Sigmoid colon (tissue), 7 donors: ENCODE results near the gene ATP6V0E2. TPM values are rescaled to one million over a fixed set of nuclear protein-coding genes. Genes with fewer than 3 reads are reported as not detected.
"Not testable (repeated sequence)": the region's sequence is repeated elsewhere in the genome, so short reads cannot be mapped to it uniquely, and the experiment has no call there.

Experiments used
- DNase-seq: peaks from one replicate; pipeline ENCODE4 v3.0.0-alpha.2; 2019
- H3K27ac ChIP-seq, 4 donors: fragments of 200-600 bp; sonication (generic); one replicate each; pipeline ENCODE4 v1.5.1; 2016 to 2019; ENCODE audit warnings: mild to moderate bottlenecking in 1 of 4
- H3K27me3 ChIP-seq, 3 donors: fragments of 200-600 bp; sonication (generic); one replicate each; pipeline ENCODE4 v1.5.1; 2019; ENCODE audit warnings: mild to moderate bottlenecking in 1 of 3
- H3K36me3 ChIP-seq, 4 donors: fragments of 200-600 bp; sonication (generic); one replicate each; pipeline ENCODE4 v1.5.1; 2016 to 2019
- H3K4me1 ChIP-seq, 4 donors: fragments of 200-600 bp; sonication (generic); one replicate each; pipeline ENCODE4 v1.5.1; 2017 to 2019
- H3K4me3 ChIP-seq, 4 donors: fragments of 200-600 bp; sonication (generic); one replicate each; pipeline ENCODE4 v1.5.1; 2017 to 2019; ENCODE audit warnings: mild to moderate bottlenecking in 2 of 4, moderate library complexity in 1 of 4
- H3K9me3 ChIP-seq, 4 donors: fragments of 200-600 bp in 3 of 4; sonication (generic) in 3 of 4; one replicate each; pipeline versions ENCODE4 v1.5.1 to v1.6.1; 2013 to 2019
- EP300 ChIP-seq, 4 donors: sonication (generic); formaldehyde crosslinking; IDR thresholded peaks; one replicate each; pipeline ENCODE4 v1.6.1; 2017; ENCODE audit warnings: antibody characterized with exemption in 4 of 4
- POLR2A ChIP-seq, 2 donors: fragments of 450-650 bp; IDR thresholded peaks; one replicate each; pipeline ENCODE4 v1.6.1; 2016; ENCODE audit warnings: antibody characterized with exemption in 2 of 2, mild to moderate bottlenecking in 2 of 2, moderate library complexity in 2 of 2
- POLR2AphosphoS5 ChIP-seq, 4 donors: sonication (generic); formaldehyde crosslinking; IDR thresholded peaks; one replicate each; pipeline ENCODE4 v1.6.1; 2017; ENCODE audit warnings: antibody characterized with exemption in 4 of 4
- WGBS, 2 donors: extraction: QIAGEN DNeasy Blood & Tissue Kit; methylation state at CpG; one replicate each; pipeline ENCODE4 v1.1.7; 2013; 5-methylcytosine and 5-hydroxymethylcytosine counted together
- intact Hi-C: fragments of 100-400 bp; cut with DNase I; formaldehyde crosslinking; loops from one replicate; pipeline ENCODE4 v1.15.1; 2023
- polyA plus RNA-seq, 3 donors: library from polyadenylated mRNA; stranded (reverse); fragments of 200-250 nt; gene quantifications; one replicate each; pipeline ENCODE4 v1.2.3, GENCODE V29; 2013
- total RNA-seq, 4 donors: library from RNA; depleted of rRNA; stranded (reverse); fragments of >200 nt; gene quantifications; one replicate each; pipeline ENCODE4 v1.1.0, GENCODE V29; 2016
- TF ChIP-seq, protein P1 (sequence below), 4 experiments: fragments of 450-650 bp in 3 of 4; fragments of 200-600 bp in 1 of 4; IDR thresholded peaks; one replicate each; pipeline ENCODE4 v1.5.1; 2016 to 2019; ENCODE audit warnings: antibody characterized with exemption in 4 of 4, mild to moderate bottlenecking in 3 of 4, moderate library complexity in 2 of 4
- donor health status: healthy with polysubstance abuse.
- donor health status: Bipolar disorder and iron deficiency.
- donor health status: healthy.

Gene ATP6V0E2
- total and polyA plus RNA-seq, 7 donors, result 13.2 to 45.5 (median 27.1) TPM

- WGBS, 2 donors, result 73 to 80% methylated on average over 12 of the region's 12 CpGs
- Histone ChIP-seq H3K36me3 (no peaks in the 10 kb centered on the region), H3K4me3 (no peak overlapping the region), H3K27me3 (peaks cover 0 to 10% (median 0%) of the 10 kb centered on the region in 3 donors), H3K9me3 (no peaks in the 10 kb centered on the region), H3K4me1 (no peaks in the 10 kb centered on the region), H3K27ac (no peak overlapping the region)
- intact Hi-C loops, result no loop called here
- TF ChIP-seq POLR2AphosphoS5 (IDR thresholded peaks at IDR 0.05) (no peak), EP300 (IDR thresholded peaks at IDR 0.05) (no peak), POLR2A (IDR thresholded peaks at IDR 0.05) (no peak)
- TF ChIP-seq, protein P1, sequence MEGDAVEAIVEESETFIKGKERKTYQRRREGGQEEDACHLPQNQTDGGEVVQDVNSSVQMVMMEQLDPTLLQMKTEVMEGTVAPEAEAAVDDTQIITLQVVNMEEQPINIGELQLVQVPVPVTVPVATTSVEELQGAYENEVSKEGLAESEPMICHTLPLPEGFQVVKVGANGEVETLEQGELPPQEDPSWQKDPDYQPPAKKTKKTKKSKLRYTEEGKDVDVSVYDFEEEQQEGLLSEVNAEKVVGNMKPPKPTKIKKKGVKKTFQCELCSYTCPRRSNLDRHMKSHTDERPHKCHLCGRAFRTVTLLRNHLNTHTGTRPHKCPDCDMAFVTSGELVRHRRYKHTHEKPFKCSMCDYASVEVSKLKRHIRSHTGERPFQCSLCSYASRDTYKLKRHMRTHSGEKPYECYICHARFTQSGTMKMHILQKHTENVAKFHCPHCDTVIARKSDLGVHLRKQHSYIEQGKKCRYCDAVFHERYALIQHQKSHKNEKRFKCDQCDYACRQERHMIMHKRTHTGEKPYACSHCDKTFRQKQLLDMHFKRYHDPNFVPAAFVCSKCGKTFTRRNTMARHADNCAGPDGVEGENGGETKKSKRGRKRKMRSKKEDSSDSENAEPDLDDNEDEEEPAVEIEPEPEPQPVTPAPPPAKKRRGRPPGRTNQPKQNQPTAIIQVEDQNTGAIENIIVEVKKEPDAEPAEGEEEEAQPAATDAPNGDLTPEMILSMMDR (IDR thresholded peaks at IDR 0.05), result no peak
- DNase-seq, result no peak
Measured at GRCh38 chr7:149826344-149827088, 47.3 kb upstream of the ATP6V0E2 start.

GRCh38 chr7:149827089-149827981 is 46.4 kb upstream of the ATP6V0E2 start:
- Histone ChIP-seq H3K4me3 (no peak overlapping the region), H3K36me3 (no peaks in the 10 kb centered on the region), H3K4me1 (no peaks in the 10 kb centered on the region), H3K27me3 (peaks cover 0 to 11% (median 0%) of the 10 kb centered on the region in 3 donors), H3K27ac (no peak overlapping the region), H3K9me3 (no peaks in the 10 kb centered on the region)
- intact Hi-C loops, result no loop called here
- WGBS, 2 donors, result 81 to 83% methylated on average over 23 of the region's 23 CpGs
- TF ChIP-seq POLR2A (IDR thresholded peaks at IDR 0.05) (no peak), EP300 (IDR thresholded peaks at IDR 0.05) (no peak), POLR2AphosphoS5 (IDR thresholded peaks at IDR 0.05) (no peak)
- TF ChIP-seq, protein P1 (IDR thresholded peaks at IDR 0.05), result no peak
- peak; percentile 55 for DNase-seq

DNA sequence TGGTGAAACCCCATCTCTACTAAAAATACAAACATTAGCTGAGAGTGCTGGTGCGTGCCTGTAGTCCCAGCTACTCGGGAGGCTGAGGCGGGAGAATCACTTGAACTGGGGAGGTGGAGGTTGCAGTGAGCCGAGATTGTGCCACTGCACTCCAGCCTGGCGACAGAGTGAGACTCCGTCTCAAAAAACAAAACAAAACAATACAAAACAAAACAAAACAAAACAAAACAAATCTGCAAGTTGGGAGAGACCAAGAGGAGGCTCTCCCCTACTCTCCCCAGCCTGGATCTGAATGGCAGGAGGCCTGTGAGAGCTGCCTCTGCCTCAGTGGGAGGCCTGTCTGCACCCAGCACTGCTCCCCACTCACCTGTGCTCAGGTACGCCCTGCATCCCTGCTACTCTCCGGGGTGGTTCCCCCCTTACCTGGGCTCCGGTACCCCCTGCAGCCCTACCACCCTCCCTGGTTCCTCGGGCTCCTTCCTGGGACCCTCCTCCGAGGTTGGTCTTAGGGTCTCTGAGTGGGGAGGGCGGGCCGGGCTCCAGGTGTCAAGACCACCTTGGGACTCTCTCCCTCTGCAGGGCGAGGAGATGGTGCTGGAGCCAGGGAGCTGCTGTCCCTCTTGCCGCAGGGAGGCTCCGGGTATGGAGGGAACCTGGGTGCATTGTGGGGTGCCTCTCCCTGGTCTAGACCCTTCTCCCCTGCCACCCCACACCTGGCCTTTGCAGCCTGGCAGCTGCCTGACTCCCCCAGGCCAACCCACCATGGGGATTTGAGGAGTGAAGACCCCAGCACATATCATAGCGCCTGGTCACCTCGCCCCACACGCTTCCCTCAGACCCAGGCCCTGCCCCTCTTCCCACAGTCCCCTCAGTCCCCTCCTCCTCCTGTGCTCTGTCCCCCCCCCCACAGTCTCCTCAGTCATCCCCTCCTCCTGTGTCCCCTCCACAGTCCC is 45.1 kb upstream of the ATP6V0E2 start:
- intact Hi-C loops, result no loop called here
- no peaks in the 10 kb centered on the region for H3K36me3 ChIP-seq
- peak; percentile 61 for DNase-seq
- WGBS, 2 donors, result 75 to 86% methylated on average over 19 of the region's 19 CpGs
- no peaks in the 10 kb centered on the region for H3K9me3 ChIP-seq
- no peak overlapping the region for H3K27ac ChIP-seq
- peaks cover 0 to 11% (median 0%) of the 10 kb centered on the region in 3 donors for H3K27me3 ChIP-seq
- H3K4me1 ChIP-seq, result no peaks in the 10 kb centered on the region
- TF ChIP-seq POLR2AphosphoS5 (IDR thresholded peaks at IDR 0.05) (no peak), EP300 (IDR thresholded peaks at IDR 0.05) (no peak), POLR2A (IDR thresholded peaks at IDR 0.05) (no peak)
- TF ChIP-seq, protein P1 (IDR thresholded peaks at IDR 0.05), result no peak
- no peak overlapping the region for H3K4me3 ChIP-seq

- intact Hi-C loops, H3K27ac ChIP-seq, H3K4me3 ChIP-seq, H3K36me3 ChIP-seq, H3K4me1 ChIP-seq, DNase-seq, H3K9me3 ChIP-seq: not testable (repeated sequence)
- peaks cover 0 to 11% (median 0%) of the 10 kb centered on the region in 3 donors for H3K27me3 ChIP-seq
- 25 to 47% methylated on average over 1 of the region's 1 CpG for WGBS, 2 donors
Measured at GRCh38 chr7:149830527-149830926, 43.2 kb upstream of the ATP6V0E2 start.
